ENCODE data around the gene SCFD2.
A peak's percentile ranks its signal among the peaks of the same experiment; 100 is the strongest.
"Not testable (repeated sequence)": the region's sequence is repeated elsewhere in the genome, so short reads cannot be mapped to it uniquely, and the experiment has no call there.

SCFD2 gene

GRCh38 chr4:53189011-53189410, 176.8 kb downstream of the SCFD2 start:
- DNase-seq (ENCODE audit: low spot score), result peak; percentile 22

GRCh38 chr4:53186714-53187358, 179.0 kb downstream of the SCFD2 start:
- no peak for DNase-seq (ENCODE audit: low spot score)

- DNase-seq (ENCODE audit: low spot score), result no peak
These were observed 179.8 kb downstream of the SCFD2 start for GRCh38 chr4:53185869-53186585.

- no peak for DNase-seq (ENCODE audit: low spot score)
These were observed 182.1 kb downstream of the SCFD2 start for GRCh38 chr4:53183754-53184153.

GRCh38 chr4:53177751-53178150, 188.1 kb downstream of the SCFD2 start:
- DNase-seq (ENCODE audit: low spot score), result not testable (repeated sequence)

GRCh38 chr4:53175640-53176039, 190.2 kb downstream of the SCFD2 start:
- DNase-seq (ENCODE audit: low spot score), result no peak

- DNase-seq (ENCODE audit: low spot score), result no peak
These were observed 191.0 kb downstream of the SCFD2 start for GRCh38 chr4:53174823-53175222.

GRCh38 chr4:53173576-53173975, 192.3 kb downstream of the SCFD2 start:
- no peak for DNase-seq (ENCODE audit: low spot score)

- no peak for DNase-seq (ENCODE audit: low spot score)
These were observed 194.1 kb downstream of the SCFD2 start for GRCh38 chr4:53171797-53172196.

GRCh38 chr4:53169695-53170617, 195.9 kb downstream of the SCFD2 start:
- no peak for DNase-seq (ENCODE audit: low spot score)

GRCh38 chr4:53168228-53168627, 197.6 kb downstream of the SCFD2 start:
- DNase-seq (ENCODE audit: low spot score), result no peak

GRCh38 chr4:53162969-53163368, 202.9 kb downstream of the SCFD2 start:
- DNase-seq (ENCODE audit: low spot score), result no peak

- no peak for DNase-seq (ENCODE audit: low spot score)
These were observed 204.0 kb downstream of the SCFD2 start for GRCh38 chr4:53161787-53162433.

- no peak for DNase-seq (ENCODE audit: low spot score)
These were observed 204.6 kb downstream of the SCFD2 start for GRCh38 chr4:53161051-53161786.

GRCh38 chr4:53156896-53157295, 209.0 kb downstream of the SCFD2 start:
- no peak for DNase-seq (ENCODE audit: low spot score)

- DNase-seq (ENCODE audit: low spot score), result no peak
These were observed 213.4 kb downstream of the SCFD2 start for GRCh38 chr4:53152467-53152866.

- DNase-seq (ENCODE audit: low spot score), result no peak
These were observed 214.4 kb downstream of the SCFD2 start for GRCh38 chr4:53151489-53151788.

- DNase-seq (ENCODE audit: low spot score), result peak; percentile 13
These were observed 215.0 kb downstream of the SCFD2 start for GRCh38 chr4:53150631-53151488.

- DNase-seq (ENCODE audit: low spot score), result no peak
These were observed 218.2 kb downstream of the SCFD2 start for GRCh38 chr4:53147711-53148110.

- DNase-seq (ENCODE audit: low spot score), result no peak
These were observed 218.7 kb downstream of the SCFD2 start for GRCh38 chr4:53147197-53147596.

GRCh38 chr4:53141308-53141707, 224.6 kb downstream of the SCFD2 start:
- no peak for DNase-seq (ENCODE audit: low spot score)
